Measurements from ENCODE around the gene CFAP90. TPM values are rescaled to one million over a fixed set of nuclear protein-coding genes. Genes with fewer than 3 reads are reported as not detected.

The CFAP90 gene
- total and polyA plus RNA-seq, 7 donors = not detected

- Histone ChIP-seq H3K27ac (no peak overlapping the region), H3K27me3 (ENCODE audit: insufficient read depth in 3 of 3, low read length in 2 of 3) (no peaks in the 10 kb centered on the region), H3K4me1 (no peaks in the 10 kb centered on the region), H3K9me3 (no peaks in the 10 kb centered on the region), H3K36me3 (ENCODE audit: insufficient read depth in 1 of 2, low read depth in 1 of 2) (peaks cover 0 to 32% of the 10 kb centered on the region in 2 donors), H3K4me3 (no peak overlapping the region)
- DNase-seq (no peak), ATAC-seq (no peak)
- 80 to 81% (median 80%) methylated on average over 7 of the region's 7 CpGs for WGBS, 3 donors
- TF ChIP-seq CTCF (IDR thresholded peaks at IDR 0.05) = no peak
- intact Hi-C loops (cut with DNase I) = no loop called here
These were observed 61.4 kb downstream of the CFAP90 start for GRCh38 chr5:7789567-7789966.

- H3K4me3 ChIP-seq = no peak overlapping the region
- peaks cover 0 to 35% of the 10 kb centered on the region in 2 donors for H3K36me3 ChIP-seq (ENCODE audit: insufficient read depth in 1 of 2, low read depth in 1 of 2)
- no peaks in the 10 kb centered on the region for H3K9me3 ChIP-seq
- H3K4me1 ChIP-seq = no peaks in the 10 kb centered on the region
- H3K27me3 ChIP-seq (ENCODE audit: insufficient read depth in 3 of 3, low read length in 2 of 3) = no peaks in the 10 kb centered on the region
- WGBS, 3 donors = 86 to 95% (median 87%) methylated on average over 3 of the region's 3 CpGs
- no peak overlapping the region for H3K27ac ChIP-seq
- intact Hi-C loops (cut with DNase I) = no loop called here
- ATAC-seq (no peak), DNase-seq (no peak)
- TF ChIP-seq CTCF (IDR thresholded peaks at IDR 0.05) = no peak
These were observed 63.2 kb downstream of the CFAP90 start for GRCh38 chr5:7787770-7788169.

- Histone ChIP-seq H3K27ac (no peak overlapping the region), H3K36me3 (ENCODE audit: insufficient read depth in 1 of 2, low read depth in 1 of 2) (peaks cover 0 to 22% of the 10 kb centered on the region in 2 donors), H3K4me1 (no peaks in the 10 kb centered on the region), H3K9me3 (no peaks in the 10 kb centered on the region), H3K27me3 (ENCODE audit: insufficient read depth in 3 of 3, low read length in 2 of 3) (no peaks in the 10 kb centered on the region), H3K4me3 (no peak overlapping the region)
- intact Hi-C loops (cut with DNase I) = no loop called here
- WGBS, 3 donors = 61 to 66% (median 64%) methylated on average over 4 of the region's 4 CpGs
- TF ChIP-seq CTCF (IDR thresholded peaks at IDR 0.05) = no peak
- ATAC-seq (no peak), DNase-seq (no peak)
These were observed 66.1 kb downstream of the CFAP90 start for GRCh38 chr5:7784683-7785380.

- intact Hi-C loops (cut with DNase I) = no loop called here
- TF ChIP-seq CTCF (IDR thresholded peaks at IDR 0.05) = no peak
- WGBS, 3 donors = 26 to 43% (median 41%) methylated on average over 3 of the region's 3 CpGs
- H3K4me1 ChIP-seq = no peaks in the 10 kb centered on the region
- H3K9me3 ChIP-seq = no peaks in the 10 kb centered on the region
- no peak overlapping the region for H3K27ac ChIP-seq
- H3K4me3 ChIP-seq = no peak overlapping the region
- no peaks in the 10 kb centered on the region for H3K27me3 ChIP-seq (ENCODE audit: insufficient read depth in 3 of 3, low read length in 2 of 3)
- DNase-seq (no peak), ATAC-seq (no peak)
- peaks cover 0 to 20% of the 10 kb centered on the region in 2 donors for H3K36me3 ChIP-seq (ENCODE audit: insufficient read depth in 1 of 2, low read depth in 1 of 2)
These were observed 69.0 kb downstream of the CFAP90 start for GRCh38 chr5:7781899-7782298.

Other genes with a start within 250 kb of the CFAP90 start
- 1 to 10 TPM; 5.1 to 6.4 (median 5.8) TPM for gene FASTKD3, start 17.9 kb upstream of the CFAP90 start, total RNA-seq
- gene FASTKD3, start 17.9 kb upstream of the CFAP90 start, polyA plus RNA-seq = 10 to 100 TPM in 2 of 3 donors, 1 to 10 TPM in 1; 7.8 to 15.2 (median 10.6) TPM
- 10 to 100 TPM; 48.2 to 69.1 (median 65.8) TPM for gene MTRR, start 18.0 kb upstream of the CFAP90 start, total RNA-seq
- 10 to 100 TPM; 22.6 to 63.6 (median 52.1) TPM for gene MTRR, start 18.0 kb upstream of the CFAP90 start, polyA plus RNA-seq